HepG2 (cell line): Measurements from ENCODE around the gene GLRX5. TPM values are rescaled to one million over a fixed set of nuclear protein-coding genes. Genes with fewer than 3 reads are reported as not detected.

ENCODE experiments used
- ARNTL ChIP-seq: sonication (generic); formaldehyde crosslinking; IDR thresholded peaks from 2 replicates; pipeline ENCODE4 v1.4.0; 2020; ENCODE audit warnings: mild to moderate bottlenecking, missing genetic modification reagents
- DR1 ChIP-seq: sonication (generic); formaldehyde crosslinking; IDR thresholded peaks from 2 replicates; pipeline ENCODE4 v1.8.0; 2021; ENCODE audit warnings: mild to moderate bottlenecking, missing genetic modification reagents, inconsistent platforms
- E2F5 ChIP-seq: sonication (generic); formaldehyde crosslinking; conservative IDR thresholded peaks from 2 replicates; pipeline ENCODE4 v1.4.0; 2020; ENCODE audit warnings: missing genetic modification reagents
- ELF4 ChIP-seq: sonication (generic); formaldehyde crosslinking; IDR thresholded peaks from 2 replicates; pipeline ENCODE4 v1.5.0; 2020; ENCODE audit warnings: missing genetic modification reagents, mild to moderate bottlenecking, moderate library complexity, borderline replicate concordance
- FOXA1 ChIP-seq, 2 experiments: fragments of 450-650 bp in 1 of 2; sonication (generic) in 1 of 2; formaldehyde crosslinking in 1 of 2; IDR thresholded peaks; 2 replicates each; pipeline versions ENCODE4 v1.4.0 to v1.6.1; 2016 to 2020; ENCODE audit warnings: missing genetic modification reagents in 1 of 2
- FOXK2 ChIP-seq: fragments of 450-650 bp; IDR thresholded peaks from 2 replicates; pipeline ENCODE4 v1.6.1; 2016
- FOXO1 ChIP-seq: sonication (generic); formaldehyde crosslinking; IDR thresholded peaks from 2 replicates; pipeline ENCODE4 v1.4.0; 2020; ENCODE audit warnings: missing genetic modification reagents
- GMEB2 ChIP-seq: IDR thresholded peaks from 2 replicates; pipeline ENCODE4 v1.6.1; 2016; ENCODE audit warnings: missing biosample characterization, missing genetic modification reagents, low read depth
- HOXA9 ChIP-seq: sonication (generic); formaldehyde crosslinking; IDR thresholded peaks from 2 replicates; pipeline ENCODE4 v1.8.1; 2022; ENCODE audit warnings: missing genetic modification reagents, mild to moderate bottlenecking, moderate library complexity, borderline replicate concordance
- IRF9 ChIP-seq: sonication (generic); formaldehyde crosslinking; IDR thresholded peaks from 2 replicates; pipeline ENCODE4 v1.8.0; 2022; ENCODE audit warnings: missing genetic modification reagents, mild to moderate bottlenecking, borderline replicate concordance
- LCORL ChIP-seq, 2 experiments: fragments of 450-650 bp in 1 of 2; sonication (generic) in 1 of 2; formaldehyde crosslinking in 1 of 2; IDR thresholded peaks; 2 replicates each; pipeline versions ENCODE4 v1.5.0 to v1.6.1; 2017 to 2020; ENCODE audit warnings: antibody characterized with exemption in 1 of 2, missing genetic modification reagents in 1 of 2
- MXD1 ChIP-seq: sonication (generic); formaldehyde crosslinking; IDR thresholded peaks from 2 replicates; pipeline ENCODE4 v1.4.0; 2020; ENCODE audit warnings: mild to moderate bottlenecking, missing genetic modification reagents
- NFRKB ChIP-seq: fragments of 450-650 bp; IDR thresholded peaks from 2 replicates; pipeline ENCODE4 v1.6.1; 2017
- SP4 ChIP-seq: sonication (generic); formaldehyde crosslinking; IDR thresholded peaks from 2 replicates; pipeline ENCODE4 v1.8.1; 2023; ENCODE audit warnings: mild to moderate bottlenecking, missing genetic modification reagents
- ZBTB14 ChIP-seq: sonication (generic); formaldehyde crosslinking; IDR thresholded peaks from 2 replicates; pipeline ENCODE4 v1.4.0; 2020; ENCODE audit warnings: missing genetic modification reagents
- ZFP62 ChIP-seq: sonication (generic); formaldehyde crosslinking; IDR thresholded peaks from 2 replicates; pipeline ENCODE4 v1.4.0; 2020; ENCODE audit warnings: missing genetic modification reagents
- ZNF17 ChIP-seq: sonication (generic); formaldehyde crosslinking; IDR thresholded peaks from 2 replicates; pipeline ENCODE4 v1.5.0; 2020; ENCODE audit warnings: mild to moderate bottlenecking, missing genetic modification reagents
- ZNF547 ChIP-seq: sonication (generic); formaldehyde crosslinking; IDR thresholded peaks from 2 replicates; pipeline ENCODE4 v1.5.1; 2020; ENCODE audit warnings: mild to moderate bottlenecking, missing genetic modification reagents
- ZNF567 ChIP-seq: sonication (generic); formaldehyde crosslinking; IDR thresholded peaks from 2 replicates; pipeline ENCODE4 v1.8.1; 2023; ENCODE audit warnings: mild to moderate bottlenecking, missing genetic modification reagents, borderline replicate concordance
- ZNF878 ChIP-seq: sonication (generic); formaldehyde crosslinking; IDR thresholded peaks from 2 replicates; pipeline ENCODE4 v1.8.1; 2023; ENCODE audit warnings: mild to moderate bottlenecking, missing genetic modification reagents, moderate library complexity
- polyA plus RNA-seq, 8 experiments: library from polyadenylated mRNA; depleted of rRNA in 3 of 8; stranded (reverse) in 7 of 8; unstranded in 1 of 8; fragments of >200 nt; fragmentation: Illumina TruSeq in 4 of 8; extraction: Trizol in 4 of 8; gene quantifications; 2 replicates each; pipeline versions ENCODE4 v1.2.1 to v1.2.3, GENCODE V29; 2011 to 2016; ENCODE audit warnings: low read depth in 4 of 8, missing spikeins in 1 of 8, mixed read lengths in 1 of 8; ENCODE audit not compliant: insufficient read depth in 1 of 8
- total RNA-seq, 5 experiments: library from RNA; depleted of rRNA; stranded (reverse); fragments of >200 nt; fragmentation: Illumina TruSeq; extraction: Trizol; gene quantifications; 2 replicates each; pipeline ENCODE4 v1.2.3, GENCODE V29; 2016; ENCODE audit warnings: low read depth in 1 of 5
- TF ChIP-seq, protein P1 (sequence below): sonication (generic); formaldehyde crosslinking; IDR thresholded peaks from 2 replicates; pipeline ENCODE4 v1.4.0; 2020; ENCODE audit warnings: missing genetic modification reagents

The GLRX5 gene
- total and polyA plus RNA-seq, 2 of the 13 experiments (the other 11 are each of a cell fraction or from before 2014, with no cell fraction given), result 122 to 146 TPM

DNA sequence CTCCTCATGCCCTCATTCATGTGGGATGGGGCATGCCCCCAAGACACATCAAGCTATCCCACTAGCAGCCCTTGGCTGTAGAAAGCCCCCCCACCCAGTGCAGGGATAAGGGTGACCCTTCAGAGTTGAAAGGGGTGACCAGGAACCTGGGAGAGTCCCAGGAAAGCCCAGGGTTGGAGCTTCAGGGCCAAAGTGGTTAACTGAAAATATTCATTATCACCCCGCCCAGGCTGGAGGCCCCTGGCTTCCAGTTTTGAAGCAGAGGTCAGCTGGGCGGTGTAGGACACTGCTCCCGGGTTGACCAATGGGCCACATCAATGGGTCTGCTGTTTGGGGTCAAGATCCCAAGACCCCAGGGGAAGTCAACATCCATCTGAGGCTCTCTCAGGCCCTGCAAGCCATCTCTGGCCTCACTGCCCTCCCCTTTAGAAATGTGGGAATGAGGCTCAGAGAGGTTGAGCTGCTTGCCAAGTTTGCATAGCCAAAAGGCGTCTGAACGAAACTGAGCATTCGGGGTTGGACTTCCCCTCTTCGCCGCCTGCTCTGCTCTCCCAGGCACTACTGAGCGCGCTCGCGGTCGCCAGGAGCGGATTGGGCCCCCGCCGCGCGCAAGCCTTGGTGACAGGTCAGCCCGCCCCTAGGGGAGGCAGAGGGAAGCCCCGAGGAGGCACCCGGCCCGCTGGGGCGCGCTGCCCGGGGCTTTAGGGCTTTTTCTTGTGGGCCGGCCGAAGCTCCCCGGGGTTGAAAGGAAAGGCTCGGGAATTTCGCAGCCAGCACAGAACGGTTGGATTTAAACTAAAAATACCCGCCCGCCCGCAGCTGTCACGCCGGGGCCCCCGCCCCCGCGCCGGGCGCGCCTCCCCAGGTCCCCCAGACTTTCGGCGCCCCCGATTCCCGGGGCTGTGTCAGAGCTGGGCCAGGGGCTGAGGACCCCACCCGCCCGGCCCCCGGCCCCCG lies 19.0 kb upstream of the GLRX5 start (continued):
- TF ChIP-seq FOXK2 (no peak), HOXA9 (CRISPR knock-in tag) (no peak), ZNF17 (no peak), FOXA1 (IDR thresholded peaks at IDR 0.05) (no peak), FOXA1 (CRISPR knock-in tag; IDR thresholded peaks at IDR 0.05) (no peak), ZFP62 (no peak), FOXO1 (no peak), IRF9 (CRISPR knock-in tag) (no peak; the same call in 1 of the 2 replicates), ZNF547 (0 out of 2 replicates have a peak, but pooled peaks have one; percentile 39), NFRKB (no peak), DR1 (CRISPR knock-in tag) (no peak), GMEB2 (CRISPR knock-in tag) (no peak), ELF4 (CRISPR knock-in tag) (no peak), MXD1 (CRISPR knock-in tag) (no peak), LCORL (IDR thresholded peaks at IDR 0.05) (no peak), LCORL (CRISPR knock-in tag; IDR thresholded peaks at IDR 0.05) (peak; percentile 69), ARNTL (no peak), ZNF878 (CRISPR knock-in tag) (no peak), SP4 (CRISPR knock-in tag) (peak; percentile 21; the same call in 1 of the 2 replicates), ZBTB14 (CRISPR knock-in tag) (peak; percentile 68; the same call in 1 of the 2 replicates), ZNF567 (CRISPR knock-in tag) (no peak), E2F5 (no peak)
- TF ChIP-seq, protein P1, sequence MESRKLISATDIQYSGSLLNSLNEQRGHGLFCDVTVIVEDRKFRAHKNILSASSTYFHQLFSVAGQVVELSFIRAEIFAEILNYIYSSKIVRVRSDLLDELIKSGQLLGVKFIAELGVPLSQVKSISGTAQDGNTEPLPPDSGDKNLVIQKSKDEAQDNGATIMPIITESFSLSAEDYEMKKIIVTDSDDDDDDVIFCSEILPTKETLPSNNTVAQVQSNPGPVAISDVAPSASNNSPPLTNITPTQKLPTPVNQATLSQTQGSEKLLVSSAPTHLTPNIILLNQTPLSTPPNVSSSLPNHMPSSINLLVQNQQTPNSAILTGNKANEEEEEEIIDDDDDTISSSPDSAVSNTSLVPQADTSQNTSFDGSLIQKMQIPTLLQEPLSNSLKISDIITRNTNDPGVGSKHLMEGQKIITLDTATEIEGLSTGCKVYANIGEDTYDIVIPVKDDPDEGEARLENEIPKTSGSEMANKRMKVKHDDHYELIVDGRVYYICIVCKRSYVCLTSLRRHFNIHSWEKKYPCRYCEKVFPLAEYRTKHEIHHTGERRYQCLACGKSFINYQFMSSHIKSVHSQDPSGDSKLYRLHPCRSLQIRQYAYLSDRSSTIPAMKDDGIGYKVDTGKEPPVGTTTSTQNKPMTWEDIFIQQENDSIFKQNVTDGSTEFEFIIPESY (CRISPR knock-in tag), result no peak
